Activated CD8-positive, alpha-beta memory T cell treated with anti-CD3 and anti-CD28 coated beads, Interleukin-2, amount 50 U/mL, for 4 hours (primary cell): ENCODE results near the gene FSTL4.
A peak's percentile ranks its signal among the peaks of the same experiment; 100 is the strongest.

Experiments used
- DNase-seq: peaks from one replicate; pipeline ENCODE4 v3.0.0-alpha.2; 2020

FSTL4 gene

GRCh38 chr5:133612249-133612860, at the start of gene FSTL4:
Gene FSTL4, minus strand, starts transcription at chr5:133612541.
- peak; percentile 24 for DNase-seq

- no peak for DNase-seq
Measured at GRCh38 chr5:133661389-133661788, 49.0 kb upstream of the FSTL4 start.

GRCh38 chr5:133658327-133658726, 46.0 kb upstream of the FSTL4 start:
- no peak for DNase-seq

GRCh38 chr5:133657036-133657435, 44.7 kb upstream of the FSTL4 start:
- no peak for DNase-seq

GRCh38 chr5:133655966-133656365, 43.6 kb upstream of the FSTL4 start:
- no peak for DNase-seq

GRCh38 chr5:133653760-133654049, 41.4 kb upstream of the FSTL4 start:
- no peak for DNase-seq

- DNase-seq: no peak
Measured at GRCh38 chr5:133652951-133653759, 40.8 kb upstream of the FSTL4 start.

- no peak for DNase-seq
Measured at GRCh38 chr5:133644000-133644865, 31.9 kb upstream of the FSTL4 start.

- no peak for DNase-seq
Measured at GRCh38 chr5:133643365-133643764, 31.0 kb upstream of the FSTL4 start.

- no peak for DNase-seq
Measured at GRCh38 chr5:133642153-133642722, 29.9 kb upstream of the FSTL4 start.

GRCh38 chr5:133641683-133642082, 29.3 kb upstream of the FSTL4 start:
- DNase-seq: no peak

- DNase-seq: no peak
Measured at GRCh38 chr5:133639850-133640528, 27.6 kb upstream of the FSTL4 start.

GRCh38 chr5:133638436-133638835, 26.1 kb upstream of the FSTL4 start:
- no peak for DNase-seq

- no peak for DNase-seq
Measured at GRCh38 chr5:133637206-133637605, 24.9 kb upstream of the FSTL4 start.

- DNase-seq: no peak
Measured at GRCh38 chr5:133635051-133635450, 22.7 kb upstream of the FSTL4 start.

GRCh38 chr5:133627180-133627579, 14.8 kb upstream of the FSTL4 start:
- DNase-seq: no peak

GRCh38 chr5:133624316-133624715, 12.0 kb upstream of the FSTL4 start:
- DNase-seq: no peak

GRCh38 chr5:133618141-133618540, 5.8 kb upstream of the FSTL4 start:
- DNase-seq: no peak

GRCh38 chr5:133613743-133614142, 1.4 kb upstream of the FSTL4 start:
- DNase-seq: no peak

- no peak for DNase-seq
Measured at GRCh38 chr5:133613184-133613583, 843 bp upstream of the FSTL4 start.

GRCh38 chr5:133611357-133612248, 738 bp downstream of the FSTL4 start:
- no peak for DNase-seq
